Measurements from ENCODE around the gene ADGRL1. TPM values are rescaled to one million over a fixed set of nuclear protein-coding genes. Genes with fewer than 3 reads are reported as not detected.

The ADGRL1 gene
- total RNA-seq, 4 donors from 2014 or later = 45.9 to 55.4 (median 48.7) TPM

DNA sequence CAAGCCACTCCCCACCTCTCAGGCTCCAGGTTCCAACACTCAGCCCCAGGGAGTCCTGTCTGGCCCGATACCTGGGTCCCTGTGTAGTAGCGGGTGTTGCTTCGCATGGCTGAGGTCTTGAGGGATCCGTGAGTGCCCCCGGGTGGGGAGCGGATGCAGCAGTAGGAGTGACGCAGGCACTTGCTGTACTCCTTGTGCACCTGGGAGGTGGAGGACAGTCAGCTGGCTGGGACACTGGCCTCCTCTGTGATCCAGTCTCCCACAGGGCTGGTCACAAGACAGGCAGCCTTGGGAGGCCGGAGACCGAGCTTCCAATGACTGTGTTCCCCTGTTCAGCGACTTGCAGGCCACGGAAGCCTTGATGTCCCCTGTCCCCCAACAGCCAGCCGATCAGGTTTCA lies 53.3 kb downstream of the ADGRL1 start:
- peaks cover 0 to 9% (median 3%) of the 10 kb centered on the region in 4 donors for H3K36me3 ChIP-seq

DNA sequence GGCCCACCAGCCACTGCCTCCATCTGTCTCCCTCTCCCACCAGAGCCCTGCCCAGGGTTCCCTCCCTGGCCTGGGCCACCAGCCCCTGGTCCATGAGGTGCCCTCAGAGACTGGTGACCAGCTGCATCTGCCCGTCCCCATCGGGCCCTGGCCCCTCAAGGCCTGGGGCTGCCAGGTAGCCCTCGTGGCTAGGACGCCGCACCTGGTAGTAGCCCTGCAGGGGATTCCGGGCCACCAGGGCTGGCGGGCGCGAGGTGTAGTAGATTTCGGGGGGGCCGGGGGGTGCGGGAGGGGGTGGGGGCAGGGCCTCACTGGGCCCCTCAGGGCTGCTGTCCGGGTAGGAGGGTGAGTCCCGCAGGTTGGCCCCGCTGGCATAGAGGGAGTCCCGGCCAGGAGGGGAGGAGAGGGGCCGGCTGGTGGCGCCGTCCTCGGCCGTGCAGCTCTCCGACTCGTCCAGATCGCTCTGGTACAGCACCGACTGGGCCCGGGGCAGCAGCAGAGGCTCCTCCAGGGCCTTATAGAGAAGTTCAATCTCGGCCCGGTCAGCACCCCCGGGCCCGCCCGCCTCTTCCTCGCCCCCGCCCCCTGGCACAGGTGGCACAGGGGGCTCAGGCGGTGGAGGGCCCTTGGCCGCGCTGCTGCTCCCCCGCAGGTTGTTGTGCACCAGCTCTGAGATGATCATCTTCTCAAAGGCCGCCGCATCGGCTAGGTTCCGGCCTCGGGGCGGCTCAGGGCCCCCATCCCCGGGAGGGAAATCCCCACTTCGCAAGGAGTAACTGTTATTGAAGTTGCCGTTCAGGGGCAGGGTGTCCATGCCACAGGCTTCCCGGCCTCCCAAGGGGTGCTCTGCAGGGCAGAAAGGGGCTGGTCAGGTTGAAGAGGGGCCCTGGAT lies 55.0 kb downstream of the ADGRL1 start:
- peak overlapping the region in 3 of 4 donors; percentile 68 to 84 (median 77) for H3K27ac ChIP-seq
- intact Hi-C loops (cut with DNase I; ENCODE audit: low total_unique reads) = no loop called here
- H3K27me3 ChIP-seq = no peaks in the 10 kb centered on the region
- in situ Hi-C loops (cut with MboI; ENCODE audit: low pct_ligation_motif_present in 1 of 4, low pct_unique_long_range_greater_than_20kb in 1 of 4, low sequenced_read_pairs in 3 of 4) = no loop called here
- no peak for DNase-seq
- peaks cover 0 to 7% (median 3%) of the 10 kb centered on the region in 4 donors for H3K36me3 ChIP-seq
- H3K4me3 ChIP-seq = no peak overlapping the region
- H3K9me3 ChIP-seq = no peaks in the 10 kb centered on the region
- TF ChIP-seq POLR2AphosphoS5 (IDR thresholded peaks at IDR 0.05) (no peak), EP300 (IDR thresholded peaks at IDR 0.05; ENCODE audit: low read depth) (no peak), POLR2A (IDR thresholded peaks at IDR 0.05) (no peak)
- TF ChIP-seq, protein P1, sequence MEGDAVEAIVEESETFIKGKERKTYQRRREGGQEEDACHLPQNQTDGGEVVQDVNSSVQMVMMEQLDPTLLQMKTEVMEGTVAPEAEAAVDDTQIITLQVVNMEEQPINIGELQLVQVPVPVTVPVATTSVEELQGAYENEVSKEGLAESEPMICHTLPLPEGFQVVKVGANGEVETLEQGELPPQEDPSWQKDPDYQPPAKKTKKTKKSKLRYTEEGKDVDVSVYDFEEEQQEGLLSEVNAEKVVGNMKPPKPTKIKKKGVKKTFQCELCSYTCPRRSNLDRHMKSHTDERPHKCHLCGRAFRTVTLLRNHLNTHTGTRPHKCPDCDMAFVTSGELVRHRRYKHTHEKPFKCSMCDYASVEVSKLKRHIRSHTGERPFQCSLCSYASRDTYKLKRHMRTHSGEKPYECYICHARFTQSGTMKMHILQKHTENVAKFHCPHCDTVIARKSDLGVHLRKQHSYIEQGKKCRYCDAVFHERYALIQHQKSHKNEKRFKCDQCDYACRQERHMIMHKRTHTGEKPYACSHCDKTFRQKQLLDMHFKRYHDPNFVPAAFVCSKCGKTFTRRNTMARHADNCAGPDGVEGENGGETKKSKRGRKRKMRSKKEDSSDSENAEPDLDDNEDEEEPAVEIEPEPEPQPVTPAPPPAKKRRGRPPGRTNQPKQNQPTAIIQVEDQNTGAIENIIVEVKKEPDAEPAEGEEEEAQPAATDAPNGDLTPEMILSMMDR (IDR thresholded peaks at IDR 0.05) = no peak
- 89% methylated on average over 22 of the region's 47 CpGs; no CpG with 5 or more reads in 1 of the 2 donors for WGBS, 2 donors (ENCODE audit: low coverage in 1 of 2)
- H3K4me1 ChIP-seq = peaks cover 19 to 31% (median 26%) of the 10 kb centered on the region in 4 donors

More for the DNA sequence above, 53.3 kb downstream of the ADGRL1 start:
- Histone ChIP-seq H3K27ac (no peak overlapping the region), H3K4me3 (no peak overlapping the region), H3K4me1 (peaks cover 19 to 31% (median 26%) of the 10 kb centered on the region in 4 donors), H3K27me3 (no peaks in the 10 kb centered on the region), H3K9me3 (no peaks in the 10 kb centered on the region)
- 96% methylated on average over 12 of the region's 12 CpGs; no CpG with 5 or more reads in 1 of the 2 donors for WGBS, 2 donors (ENCODE audit: low coverage in 1 of 2)
- no peak for DNase-seq
- in situ Hi-C loops (cut with MboI; ENCODE audit: low pct_ligation_motif_present in 1 of 4, low pct_unique_long_range_greater_than_20kb in 1 of 4, low sequenced_read_pairs in 3 of 4) (no loop called here), intact Hi-C loops (cut with DNase I; ENCODE audit: low total_unique reads) (no loop called here)
- no peak for TF ChIP-seq EP300 (IDR thresholded peaks at IDR 0.05; ENCODE audit: low read depth)
- TF ChIP-seq POLR2A (IDR thresholded peaks at IDR 0.05) = no peak
- no peak for TF ChIP-seq POLR2AphosphoS5 (IDR thresholded peaks at IDR 0.05)
- TF ChIP-seq, protein P1 (IDR thresholded peaks at IDR 0.05) = no peak

DNA sequence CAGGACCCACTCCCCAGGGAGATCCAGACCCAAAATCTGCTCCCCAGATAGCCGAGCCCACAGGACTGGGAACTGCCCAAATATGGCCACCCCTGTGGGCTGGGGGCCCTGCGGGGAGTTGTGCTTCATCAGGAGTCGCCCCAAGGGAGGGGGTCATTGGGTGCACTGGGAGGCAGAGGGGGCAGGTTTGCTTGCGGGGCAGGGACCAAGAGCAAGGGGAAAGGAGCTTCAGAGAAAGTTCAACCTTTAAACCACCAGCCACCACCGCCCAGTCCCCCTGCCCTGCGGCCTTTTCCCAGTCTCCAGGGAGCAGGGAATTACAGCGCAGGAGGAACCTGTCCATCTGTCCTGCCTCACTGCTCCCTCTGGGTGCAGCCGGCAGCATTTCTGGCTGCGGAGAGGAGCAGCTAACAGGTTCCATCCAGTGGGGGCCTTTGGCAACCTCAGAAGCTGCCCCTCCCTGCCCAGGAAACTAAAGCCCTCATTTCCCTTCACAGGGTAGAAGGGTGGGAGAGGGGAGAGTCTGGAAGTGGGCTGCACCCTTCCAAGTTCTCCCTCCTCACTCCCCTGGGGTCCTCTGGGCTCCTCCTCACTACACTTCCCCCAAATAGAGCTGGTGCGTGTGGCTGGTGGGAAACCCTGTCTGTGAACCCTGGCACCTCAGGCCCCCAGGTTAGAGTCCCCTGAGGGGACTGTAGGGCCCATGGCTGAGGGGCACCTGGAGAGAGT lies 55.8 kb downstream of the ADGRL1 start:
- in situ Hi-C loops (cut with MboI; ENCODE audit: low pct_ligation_motif_present in 1 of 4, low pct_unique_long_range_greater_than_20kb in 1 of 4, low sequenced_read_pairs in 3 of 4) = no loop called here
- no peak for DNase-seq
- no peaks in the 10 kb centered on the region for H3K27me3 ChIP-seq
- H3K4me1 ChIP-seq = peaks cover 19 to 31% (median 26%) of the 10 kb centered on the region in 4 donors
- no peaks in the 10 kb centered on the region for H3K9me3 ChIP-seq
- WGBS, 2 donors (ENCODE audit: low coverage in 1 of 2) = 17 to 70% methylated on average over 1 to 10 of the region's 10 CpGs
- no peak for TF ChIP-seq POLR2AphosphoS5 (IDR thresholded peaks at IDR 0.05)
- no peak for TF ChIP-seq EP300 (IDR thresholded peaks at IDR 0.05; ENCODE audit: low read depth)
- TF ChIP-seq POLR2A (IDR thresholded peaks at IDR 0.05) = no peak
- H3K4me3 ChIP-seq = peak overlapping the region in 1 of 4 donors; percentile 27
- H3K27ac ChIP-seq = peak overlapping the region; percentile 68 to 84 (median 77)
- intact Hi-C loops (cut with DNase I; ENCODE audit: low total_unique reads) = no loop called here
- peaks cover 0 to under 1% (median 0%) of the 10 kb centered on the region in 4 donors for H3K36me3 ChIP-seq

DNA sequence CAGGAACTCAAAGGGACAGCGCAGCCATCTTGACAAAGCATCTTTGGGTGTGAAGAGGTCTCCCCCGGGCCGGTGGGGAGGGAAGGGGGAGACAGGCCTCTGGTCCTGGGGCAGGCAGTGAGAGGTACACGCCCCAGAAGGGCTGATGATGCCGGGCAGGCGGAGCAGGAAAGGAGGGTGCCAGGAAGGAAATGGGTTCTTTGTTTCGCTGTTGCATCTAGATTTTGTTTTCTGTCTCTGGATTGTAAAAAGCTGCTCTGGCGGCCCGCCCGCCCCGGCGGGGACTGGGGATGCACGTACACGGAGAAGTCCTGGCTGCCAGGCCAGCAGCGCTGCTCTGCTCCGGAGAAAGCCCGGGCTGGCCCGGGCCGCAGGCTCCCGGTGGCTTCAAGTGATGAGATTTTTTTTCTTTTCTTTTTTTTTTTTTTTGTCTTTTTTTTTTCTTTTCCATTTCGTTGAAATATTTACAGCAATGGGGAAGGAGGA lies 56.4 kb downstream of the ADGRL1 start:
- no peaks in the 10 kb centered on the region for H3K36me3 ChIP-seq
- TF ChIP-seq POLR2AphosphoS5 (IDR thresholded peaks at IDR 0.05) (no peak), POLR2A (IDR thresholded peaks at IDR 0.05) (no peak), EP300 (IDR thresholded peaks at IDR 0.05; ENCODE audit: low read depth) (no peak)
- TF ChIP-seq, protein P1 (IDR thresholded peaks at IDR 0.05) = no peak
- peak overlapping the region in 1 of 4 donors; percentile 27 for H3K4me3 ChIP-seq
- no peaks in the 10 kb centered on the region for H3K9me3 ChIP-seq
- 0 to 2% methylated on average over 4 to 21 of the region's 21 CpGs for WGBS, 2 donors (ENCODE audit: low coverage in 1 of 2)
- no peaks in the 10 kb centered on the region for H3K27me3 ChIP-seq
- intact Hi-C loops (cut with DNase I; ENCODE audit: low total_unique reads) (loop anchor here (5.0 to 10.0 kb wide), 3 partner anchors 198 to 325 kb away; partner anchors contain the start of genes DDX39A and PTGER1), in situ Hi-C loops (cut with MboI; ENCODE audit: low pct_ligation_motif_present in 1 of 4, low pct_unique_long_range_greater_than_20kb in 1 of 4, low sequenced_read_pairs in 3 of 4) (no loop called here)
- H3K27ac ChIP-seq = peak overlapping the region; percentile 68 to 84 (median 77)
- peaks cover 19 to 31% (median 26%) of the 10 kb centered on the region in 4 donors for H3K4me1 ChIP-seq
- peak; percentile 70 for DNase-seq
